Endothelial cell of umbilical vein (primary cell): ENCODE results near the gene NUAK1. TPM values are rescaled to one million over a fixed set of nuclear protein-coding genes. Genes with fewer than 3 reads are reported as not detected.
A peak's percentile ranks its signal among the peaks of the same experiment; 100 is the strongest.

Source experiments
- BruUV-seq: library from RNA; stranded (reverse); fragments of 400-500 nt; replicated peaks from 2 replicates; lab custom pipeline; 2021; lab: Mats Ljungman, UMichigan
- CTCF ChIA-PET: fragments of 300-600, 350-600 bp; sonication (Branson Sonifier 250); formaldehyde crosslinking; loops from one replicate; lab custom pipeline; 2021; ENCODE audit warnings: antibody characterized with exemption, inconsistent platforms; lab: Charles Lee
- POLR2A ChIA-PET: fragments of 300-600, 350-600 bp; sonication (Branson Sonifier 250); formaldehyde crosslinking; loops from one replicate; lab custom pipeline; 2021; ENCODE audit warnings: antibody characterized with exemption, inconsistent platforms; lab: Charles Lee
- DNase-seq: peaks from one replicate; pipeline ENCODE4 v3.0.0-alpha.2; 2011; ENCODE audit warnings: low read depth, low spot score
- FAIRE-seq: peaks from 2 replicates; lab custom pipeline; 2011; peaks lifted over from hg19 to GRCh38; lab: Jason Lieb, UNC
- H2AFZ ChIP-seq: 2 replicates; pipeline ENCODE4 v1.6.0; 2012; ENCODE audit warnings: low read depth, low read length, control low read depth, inconsistent platforms
- H3K27ac ChIP-seq: 2 replicates; pipeline ENCODE4 v1.5.1; 2011; ENCODE audit warnings: low read depth, mild to moderate bottlenecking, control low read depth, low read length, moderate library complexity; ENCODE audit not compliant: insufficient read depth
- H3K27me3 ChIP-seq, 2 experiments: 2 replicates each; pipeline versions ENCODE4 v1.6.0 to v1.6.1; 2011; ENCODE audit warnings: low read length in 2 of 2, mixed read lengths in 1 of 2; ENCODE audit not compliant: control insufficient read depth in 2 of 2, insufficient read depth in 2 of 2
- H3K36me3 ChIP-seq, 2 experiments: 2 replicates in 1 of 2; 3 replicates in 1 of 2; pipeline ENCODE4 v1.5.1; 2011; ENCODE audit warnings: low read length in 2 of 2, mild to moderate bottlenecking in 1 of 2, moderate library complexity in 1 of 2; ENCODE audit not compliant: control insufficient read depth in 2 of 2, insufficient read depth in 2 of 2; ENCODE audit errors: extremely low read depth in 1 of 2
- H3K4me1 ChIP-seq: 3 replicates; pipeline ENCODE4 v1.5.1; 2011; ENCODE audit warnings: mild to moderate bottlenecking, low read length; ENCODE audit not compliant: control insufficient read depth, insufficient read depth; ENCODE audit errors: extremely low read depth
- H3K4me2 ChIP-seq: 2 replicates; pipeline ENCODE4 v1.6.1; 2011; ENCODE audit warnings: low read length, control low read depth, mixed read lengths; ENCODE audit not compliant: insufficient read depth
- H3K4me3 ChIP-seq, 3 experiments: fragments of 200-600 bp in 1 of 3; sonication (generic), shearing (Covaris generic) in 1 of 3; replicated peaks in 1 of 3; 2 replicates each; pipeline ENCODE4 v1.5.1; 2011 to 2016; ENCODE audit warnings: control low read depth in 3 of 3, low read length in 3 of 3, mild to moderate bottlenecking in 2 of 3, inconsistent platforms in 1 of 3, low read depth in 1 of 3, moderate library complexity in 1 of 3; ENCODE audit not compliant: insufficient read depth in 1 of 3
- H3K79me2 ChIP-seq: 2 replicates; pipeline ENCODE4 v1.6.0; 2012; ENCODE audit warnings: low read length, inconsistent platforms; ENCODE audit not compliant: control insufficient read depth, insufficient read depth
- H3K9ac ChIP-seq: replicated peaks from 2 replicates; pipeline ENCODE3; 2011; ENCODE audit warnings: low read length, control low read depth; ENCODE audit not compliant: insufficient read depth; ENCODE audit errors: extremely low read depth
- H3K9me1 ChIP-seq: replicated peaks from 3 replicates; pipeline ENCODE4 v1.6.0; 2011; ENCODE audit warnings: mild to moderate bottlenecking, low read length; ENCODE audit not compliant: control insufficient read depth, insufficient read depth; ENCODE audit errors: extremely low read depth
- H3K9me3 ChIP-seq: replicated peaks from 2 replicates; pipeline ENCODE4 v1.5.1; 2012; ENCODE audit warnings: low read length, inconsistent platforms; ENCODE audit not compliant: control insufficient read depth, insufficient read depth
- H4K20me1 ChIP-seq: replicated peaks from 2 replicates; pipeline ENCODE3; 2011; ENCODE audit warnings: mild to moderate bottlenecking, low read length; ENCODE audit not compliant: control insufficient read depth, insufficient read depth; ENCODE audit errors: extremely low read depth
- CTCF ChIP-seq, 2 donors: IDR thresholded peaks; 1 replicate in 1 of 2; 2 replicates in 1 of 2; pipeline ENCODE4 v1.5.1; 2011; ENCODE audit warnings: low read length in 2 of 2, mild to moderate bottlenecking in 2 of 2, moderate library complexity in 2 of 2, control low read depth in 1 of 2, inconsistent platforms in 1 of 2, low read depth in 1 of 2; ENCODE audit not compliant: insufficient read depth in 1 of 2; ENCODE audit errors: extremely low read depth in 1 of 2
- EZH2 ChIP-seq: IDR thresholded peaks from 2 replicates; pipeline ENCODE4 v1.6.1; 2012; ENCODE audit warnings: borderline replicate concordance, low read depth, mild to moderate bottlenecking, moderate library complexity, low read length, inconsistent platforms; ENCODE audit not compliant: severe bottlenecking
- FOS ChIP-seq: IDR thresholded peaks from 2 replicates; pipeline ENCODE4 v1.6.1; 2011; ENCODE audit warnings: mild to moderate bottlenecking, low read length, moderate library complexity, borderline replicate concordance; ENCODE audit not compliant: insufficient read depth
- GATA2 ChIP-seq: IDR thresholded peaks from 2 replicates; pipeline ENCODE4 v1.7.0; 2011; ENCODE audit warnings: low read depth, mild to moderate bottlenecking, moderate library complexity, mixed read lengths, low read length; ENCODE audit not compliant: insufficient read length, insufficient read depth
- JUN ChIP-seq: IDR thresholded peaks from 2 replicates; pipeline ENCODE4 v1.6.1; 2011; ENCODE audit warnings: borderline replicate concordance, low read depth; ENCODE audit not compliant: insufficient read length, insufficient read depth
- MAX ChIP-seq: IDR thresholded peaks from 2 replicates; pipeline ENCODE4 v1.6.1; 2011; ENCODE audit not compliant: insufficient read depth, insufficient read length
- MYC ChIP-seq: IDR thresholded peaks from one replicate; pipeline ENCODE4 v1.6.1; 2011; ENCODE audit warnings: mild to moderate bottlenecking, low read depth, low read length
- POLR2A ChIP-seq: IDR thresholded peaks from 2 replicates; pipeline ENCODE4 v1.6.1; 2012; ENCODE audit warnings: low read depth, mild to moderate bottlenecking, control low read depth, low read length
- POLR2AphosphoS5 ChIP-seq: IDR thresholded peaks from 2 replicates; pipeline ENCODE4 v1.6.1; 2012; ENCODE audit warnings: low read depth, mild to moderate bottlenecking, control low read depth, low read length, moderate library complexity; ENCODE audit not compliant: insufficient read depth
- dilution Hi-C: fragments of 300-500 bp; cut with MboI; formaldehyde crosslinking; loops from one replicate; pipeline ENCODE4 v1.15.0; 2019; ENCODE audit warnings: low sequenced_read_pairs; ENCODE audit not compliant: extremely low pct_ligation_motif_present
- intact Hi-C: fragments of 100-400 bp; cut with micrococcal nuclease; formaldehyde crosslinking; loops from one replicate; pipeline ENCODE4 v1.10.0; 2022
- polyA plus RNA-seq, 4 experiments: library from polyadenylated mRNA; depleted of rRNA in 3 of 4; stranded (reverse) in 3 of 4; unstranded in 1 of 4; fragments of >200 nt; gene quantifications; 2 replicates each; pipeline versions ENCODE4 v1.2.1 to v1.2.3, GENCODE V29; 2011 to 2012; ENCODE audit warnings: missing spikeins in 1 of 4
- total RNA-seq: library from RNA; stranded (reverse); gene quantifications from 2 replicates; pipeline ENCODE4 v1.2.3, GENCODE V29; 2021

The NUAK1 gene
- total and polyA plus RNA-seq, 2 donors (not counting 3 experiments of a cell fraction or from before 2014, with no cell fraction given) = 34.2 to 39.7 TPM

GRCh38 chr12:106091446-106091820 lies 47.3 kb downstream of the NUAK1 start:
- Histone ChIP-seq H4K20me1 (peaks cover 5% of the 10 kb centered on the region), H3K4me1 (peaks cover 26% of the 10 kb centered on the region), H3K4me3 (no peak overlapping the region), H3K4me2 (peak overlapping the region; percentile 59), H3K27me3 (no peaks in the 10 kb centered on the region), H3K79me2 (no peaks in the 10 kb centered on the region), H3K36me3 (peaks cover 3 to 22% of the 10 kb centered on the region in 2 experiments), H3K9me3 (no peaks in the 10 kb centered on the region), H3K9ac (peak overlapping the region; percentile 44), H2AFZ (no peak overlapping the region), H3K27ac (peak overlapping the region; percentile 86), H3K9me1 (no peaks in the 10 kb centered on the region)
- dilution Hi-C loops (no loop called here), intact Hi-C loops (loop anchor here (1.0 to 5.0 kb wide), 3 partner anchors 27 to 159 kb away; no protein-coding TSS in a partner anchor)
- BruUV-seq = no TSS peak
- FAIRE-seq (peak; percentile 15), DNase-seq (no peak)
- TF ChIP-seq POLR2AphosphoS5 (no peak), MYC (no peak), FOS (no peak), POLR2A (no peak), EZH2 (no peak)
- CTCF ChIA-PET = interaction anchor here (0.8 to 2.0 kb wide), 13 partner anchors 9 to 671 kb away, joined by 3 to 8 read pairs (median 4); no protein-coding TSS in a partner anchor
- POLR2A ChIA-PET = interaction anchor here (0.9 kb wide), 1 partner anchor 71 kb away, joined by 4 read pairs; no protein-coding TSS in a partner anchor

- CTCF ChIA-PET = interaction anchor here (0.5 to 2.0 kb wide), 14 partner anchors 8 to 670 kb away, joined by 3 to 8 read pairs (median 4); no protein-coding TSS in a partner anchor
Measured at GRCh38 chr12:106090591-106091445, 47.9 kb downstream of the NUAK1 start.

More at GRCh38 chr12:106090591-106091445, 47.9 kb downstream of the NUAK1 start:
- no peak for TF ChIP-seq EZH2
- TF ChIP-seq MAX = no peak
- no peak for TF ChIP-seq POLR2AphosphoS5
- TF ChIP-seq FOS = peak; percentile 76
- no peak for TF ChIP-seq GATA2
- peak; percentile 55 for TF ChIP-seq JUN
- TF ChIP-seq CTCF (IDR thresholded peaks at IDR 0.05; ENCODE audit: extremely low read depth in 1 of 2, insufficient read depth in 1 of 2, low read depth in 1 of 2, low read length in 2 of 2) = no peak
- no peak for TF ChIP-seq MYC
- no peak for TF ChIP-seq POLR2A
- no peaks in the 10 kb centered on the region for H3K27me3 ChIP-seq
- no peaks in the 10 kb centered on the region for H3K9me3 ChIP-seq
- H3K9me1 ChIP-seq = no peaks in the 10 kb centered on the region
- FAIRE-seq = peak; percentile 93
- BruUV-seq = no TSS peak
- intact Hi-C loops (loop anchor here (1.0 to 5.0 kb wide), 3 partner anchors 27 to 159 kb away; no protein-coding TSS in a partner anchor), dilution Hi-C loops (no loop called here)
- peak overlapping the region; percentile 86 for H3K27ac ChIP-seq
- H3K4me3 ChIP-seq = no peak overlapping the region
- H3K9ac ChIP-seq = peak overlapping the region; percentile 44
- no peaks in the 10 kb centered on the region for H3K79me2 ChIP-seq
- POLR2A ChIA-PET = interaction anchor here (0.9 kb wide), 1 partner anchor 70 kb away, joined by 4 read pairs; no protein-coding TSS in a partner anchor
- H3K4me2 ChIP-seq = peak overlapping the region; percentile 59
- DNase-seq = peak; percentile 96
- peaks cover 3 to 21% of the 10 kb centered on the region in 2 experiments for H3K36me3 ChIP-seq
- H2AFZ ChIP-seq = no peak overlapping the region
- peaks cover 23% of the 10 kb centered on the region for H3K4me1 ChIP-seq
- peaks cover 5% of the 10 kb centered on the region for H4K20me1 ChIP-seq
